ENCODE data around the gene LYG1.

DNA sequence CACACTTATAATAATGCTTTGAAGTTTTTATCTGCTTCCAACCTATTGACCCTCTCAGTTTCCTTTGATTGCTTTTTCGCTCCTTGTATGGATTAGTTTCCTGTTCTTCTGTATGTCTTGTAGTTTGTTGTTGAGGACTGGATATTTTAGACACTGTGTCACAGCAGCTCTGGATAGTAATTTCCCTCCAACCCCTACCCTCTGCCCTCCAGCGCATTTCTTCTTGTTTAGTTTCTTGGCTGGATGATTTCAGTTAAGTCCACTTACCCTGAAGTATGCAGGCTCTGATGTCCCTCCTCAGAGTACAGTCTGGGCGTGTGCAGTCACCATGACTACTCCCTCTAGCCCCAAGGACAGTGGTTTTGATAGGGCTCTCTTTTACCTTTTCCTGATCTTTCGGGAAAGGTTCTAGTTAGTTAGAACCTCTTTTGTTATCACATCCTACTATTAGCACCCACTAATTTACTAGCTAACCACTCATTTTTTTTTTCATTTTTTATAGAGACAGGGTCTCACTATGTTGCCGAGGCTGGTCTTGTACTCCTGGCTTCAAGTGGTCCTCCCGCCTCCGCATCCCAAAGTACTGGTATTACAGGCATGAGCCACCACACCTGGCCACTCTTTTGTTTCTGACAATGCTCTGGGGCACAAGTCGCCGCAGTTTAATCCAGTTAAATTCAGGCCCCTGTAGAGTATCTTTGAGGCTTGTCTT is 16.3 kb upstream of the LYG1 start:
- TF ChIP-seq SMC3 (IDR thresholded peaks at IDR 0.05; ENCODE audit: low read depth, low read length): no peak
- TF ChIP-seq EP300 (IDR thresholded peaks at IDR 0.05; ENCODE audit: borderline replicate concordance in 1 of 2, low read depth in 1 of 2, low read length in 1 of 2): no peak
- TF ChIP-seq, protein P1, sequence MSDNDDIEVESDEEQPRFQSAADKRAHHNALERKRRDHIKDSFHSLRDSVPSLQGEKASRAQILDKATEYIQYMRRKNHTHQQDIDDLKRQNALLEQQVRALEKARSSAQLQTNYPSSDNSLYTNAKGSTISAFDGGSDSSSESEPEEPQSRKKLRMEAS (IDR thresholded peaks at IDR 0.05; ENCODE audit: low read depth): no peak
- TF ChIP-seq CTCF (IDR thresholded peaks at IDR 0.05): no peak
- TF ChIP-seq POLR2AphosphoS5 (IDR thresholded peaks at IDR 0.05; ENCODE audit: low read depth, low read length): no peak
- TF ChIP-seq, protein P2, sequence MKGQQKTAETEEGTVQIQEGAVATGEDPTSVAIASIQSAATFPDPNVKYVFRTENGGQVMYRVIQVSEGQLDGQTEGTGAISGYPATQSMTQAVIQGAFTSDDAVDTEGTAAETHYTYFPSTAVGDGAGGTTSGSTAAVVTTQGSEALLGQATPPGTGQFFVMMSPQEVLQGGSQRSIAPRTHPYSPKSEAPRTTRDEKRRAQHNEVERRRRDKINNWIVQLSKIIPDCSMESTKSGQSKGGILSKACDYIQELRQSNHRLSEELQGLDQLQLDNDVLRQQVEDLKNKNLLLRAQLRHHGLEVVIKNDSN (IDR thresholded peaks at IDR 0.05; ENCODE audit: borderline replicate concordance, low read depth): no peak
- TF ChIP-seq MXI1 (IDR thresholded peaks at IDR 0.05; ENCODE audit: low read depth, low read length): no peak
- no peak for TF ChIP-seq REST (IDR thresholded peaks at IDR 0.05; ENCODE audit: low read depth, low read length)

Data from SK-N-SH (cell line).